LNCaP clone FGC (cell line): ENCODE data around the gene PHACTR2.
A peak's percentile ranks its signal among the peaks of the same experiment; 100 is the strongest.

Source experiments
- DNase-seq: peaks from one replicate; pipeline ENCODE4 v3.0.0-alpha.2; 2011; ENCODE audit warnings: low read depth
- H3K4me3 ChIP-seq: 2 replicates; pipeline ENCODE4 v1.5.1; 2011; ENCODE audit warnings: mild to moderate bottlenecking, low read depth, low read length, control low read depth
- CTCF ChIP-seq: IDR thresholded peaks from 2 replicates; pipeline ENCODE4 v1.5.1; 2012; ENCODE audit warnings: mild to moderate bottlenecking; ENCODE audit not compliant: control insufficient read depth, insufficient read depth; ENCODE audit errors: extremely low read depth

Gene PHACTR2

GRCh38 chr6:143823548-143823947 lies 145.8 kb downstream of the PHACTR2 start:
- TF ChIP-seq CTCF = no peak
- H3K4me3 ChIP-seq = no peak overlapping the region
- DNase-seq = no peak

DNA sequence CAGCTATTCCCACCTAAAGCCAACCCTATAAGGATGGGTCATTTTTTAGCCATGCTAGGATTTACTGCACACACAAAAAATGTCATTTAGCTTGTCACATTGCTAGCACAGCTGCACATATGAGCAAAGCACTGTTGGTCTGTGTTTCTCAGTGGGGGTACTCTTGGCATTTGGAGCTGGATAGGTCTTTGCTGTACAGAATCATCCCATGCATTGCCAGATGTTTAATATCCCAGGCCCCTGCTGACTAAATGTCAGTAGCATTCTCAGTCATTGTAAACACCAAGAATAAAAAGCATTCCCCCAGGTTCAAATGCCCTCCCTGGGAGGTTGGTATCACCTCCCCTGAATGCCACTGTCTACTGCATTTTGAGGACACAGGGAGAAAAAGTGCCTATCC lies 150.8 kb downstream of the PHACTR2 start:
- DNase-seq = no peak
- TF ChIP-seq CTCF = no peak
- H3K4me3 ChIP-seq = no peak overlapping the region

DNA sequence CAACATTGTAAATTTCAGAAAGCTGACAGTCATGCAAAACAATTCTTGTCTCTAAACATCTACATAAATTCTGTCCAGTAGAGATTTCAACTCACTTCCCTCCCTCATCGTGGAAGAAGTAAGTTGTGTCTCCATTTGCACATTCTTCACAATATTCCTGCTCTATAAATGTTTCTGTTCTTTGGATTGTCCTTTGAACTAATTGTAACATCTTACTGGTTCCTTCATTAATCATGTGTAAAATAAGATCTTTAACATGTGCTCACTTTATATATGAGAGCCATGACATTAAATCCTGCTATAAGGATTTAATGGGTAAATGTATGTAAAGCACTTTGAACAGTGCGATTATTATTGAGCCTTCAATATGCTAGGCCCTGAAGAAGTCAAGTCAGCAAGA lies 158.4 kb downstream of the PHACTR2 start:
- no peak for TF ChIP-seq CTCF

GRCh38 chr6:143838395-143838794 lies 160.6 kb downstream of the PHACTR2 start:
- H3K4me3 ChIP-seq = no peak overlapping the region
- DNase-seq = no peak
- no peak for TF ChIP-seq CTCF

More for the DNA sequence above, 158.4 kb downstream of the PHACTR2 start:
- H3K4me3 ChIP-seq = no peak overlapping the region
- DNase-seq = no peak

DNA sequence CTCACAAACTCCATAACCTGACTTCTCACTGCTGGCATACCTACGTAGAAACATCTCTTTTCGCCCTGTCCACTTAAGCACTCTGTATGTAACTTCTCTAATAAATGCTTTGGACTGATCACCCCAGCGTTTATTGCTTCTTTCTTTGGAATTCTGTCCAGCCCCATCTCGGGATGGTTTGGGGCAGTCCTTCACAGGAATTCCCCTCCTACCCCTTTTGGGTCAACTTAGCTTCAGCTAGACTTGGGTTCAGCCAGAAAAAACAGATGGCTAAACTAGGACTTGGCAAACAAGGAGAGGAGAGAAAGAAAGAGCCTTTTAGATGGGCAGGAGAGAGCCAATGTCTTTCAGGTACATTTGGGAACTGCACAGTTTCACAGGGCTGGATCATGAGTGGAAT lies 161.4 kb downstream of the PHACTR2 start:
- TF ChIP-seq CTCF = no peak
- no peak overlapping the region for H3K4me3 ChIP-seq
- DNase-seq = no peak

DNA sequence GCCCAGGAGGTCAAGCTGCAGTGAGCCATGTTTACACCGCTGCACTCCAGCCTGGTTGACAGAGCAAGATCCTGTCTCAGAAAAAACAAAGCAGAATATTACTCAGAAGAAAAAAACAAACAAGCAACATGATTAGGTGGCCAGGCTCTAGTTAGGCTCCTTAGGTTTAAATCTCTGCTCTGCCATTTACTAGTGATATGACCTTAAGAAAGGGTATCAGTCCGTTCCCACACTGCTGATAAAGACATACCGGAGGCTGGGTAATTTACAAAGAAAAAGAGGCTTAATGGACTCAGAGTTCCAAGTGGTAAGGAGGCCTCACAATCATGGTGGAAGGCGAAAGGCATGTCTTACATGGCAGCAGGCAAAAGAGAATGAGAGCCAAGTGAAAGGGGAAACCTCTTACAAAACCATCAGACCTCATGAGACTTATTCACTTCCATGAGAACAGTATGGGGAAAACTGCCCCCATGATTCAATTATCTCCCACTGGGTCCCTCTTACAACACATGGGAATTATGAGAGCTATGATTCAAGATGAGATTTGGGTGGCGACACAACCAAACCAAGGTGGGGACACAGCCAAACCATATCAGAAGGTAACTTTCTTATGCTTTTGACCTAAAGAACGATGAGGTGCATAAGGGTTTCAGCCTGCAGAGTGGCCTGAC lies 163.0 kb downstream of the PHACTR2 start:
- TF ChIP-seq CTCF = no peak
- no peak overlapping the region for H3K4me3 ChIP-seq
- DNase-seq = no peak

DNA sequence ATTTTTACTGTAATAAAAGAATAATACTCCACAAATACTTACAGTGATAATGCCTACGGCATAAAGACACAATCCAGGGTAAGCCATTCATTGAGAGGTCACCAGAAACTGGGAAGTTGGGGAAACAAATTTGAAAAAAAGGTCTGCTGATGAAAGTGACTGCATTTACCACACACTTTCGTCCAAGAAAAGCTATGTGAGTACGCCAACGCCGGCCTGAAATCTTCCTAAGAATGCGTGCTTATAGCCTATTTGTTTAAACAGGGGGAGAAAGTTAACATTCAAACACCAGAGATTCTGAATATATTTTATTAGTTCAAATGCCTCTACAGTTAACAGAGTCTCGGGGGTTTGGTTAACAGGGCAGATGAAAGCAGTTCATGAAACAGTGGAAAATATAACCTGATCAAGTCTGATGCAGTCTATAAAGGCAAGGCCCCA lies 164.7 kb downstream of the PHACTR2 start:
- no peak for TF ChIP-seq CTCF
- peak overlapping the region; percentile 96 for H3K4me3 ChIP-seq
- no peak for DNase-seq
